Upper lobe of right lung (tissue), 1 donor: ENCODE measurements around the gene SART1. TPM values are rescaled to one million over a fixed set of nuclear protein-coding genes. Genes with fewer than 3 reads are reported as not detected.

Experiments used
- ATAC-seq: fragments of 200-7000 bp; cut with Tn5 transposase; one replicate; pipeline ENCODE4 v1.9.1; 2020; ENCODE audit warnings: mild to moderate bottlenecking, moderate library complexity
- DNase-seq: peaks from one replicate; pipeline ENCODE4 v3.0.0-alpha.2; 2020
- H3K27ac ChIP-seq: fragments of 200-600 bp; one replicate; pipeline ENCODE4 v1.8.0; 2022
- H3K27me3 ChIP-seq: fragments of 200-600 bp; one replicate; pipeline ENCODE4 v1.8.0; 2022; ENCODE audit warnings: mild to moderate bottlenecking
- H3K36me3 ChIP-seq: fragments of 200-600 bp; one replicate; pipeline ENCODE4 v1.8.0; 2022
- H3K4me1 ChIP-seq: fragments of 200-600 bp; one replicate; pipeline ENCODE4 v1.8.0; 2022
- H3K4me3 ChIP-seq: fragments of 200-600 bp; one replicate; pipeline ENCODE4 v1.8.0; 2022; ENCODE audit warnings: mild to moderate bottlenecking
- H3K9me3 ChIP-seq: fragments of 200-600 bp; one replicate; pipeline ENCODE4 v1.8.0; 2022
- CTCF ChIP-seq: fragments of 200-600 bp; IDR thresholded peaks from one replicate; pipeline ENCODE4 v1.8.0; 2022; ENCODE audit warnings: antibody characterized with exemption
- intact Hi-C: fragments of 100-400 bp; cut with DNase I; formaldehyde crosslinking; loops from one replicate; pipeline ENCODE4 v1.11.0; 2022
- total RNA-seq: library from RNA; stranded (reverse); fragmentation: NEBNext Ultra II Directional; extraction: Animal tissue kit (Norgen Biotek cat#: 25700); gene quantifications from one replicate; pipeline ENCODE4 v1.2.1, GENCODE V29; 2021
- donor health status: DM: no; HTN: yes; CAD: no; lungs with severe emphysema.

SART1 gene
- total RNA-seq, 1 donor from 2014 or later = 53.3 TPM

- Histone ChIP-seq H3K27ac (no peak overlapping the region), H3K4me1 (no peaks in the 10 kb centered on the region), H3K4me3 (no peak overlapping the region), H3K27me3 (no peaks in the 10 kb centered on the region), H3K36me3 (no peaks in the 10 kb centered on the region), H3K9me3 (no peaks in the 10 kb centered on the region)
- no peak for DNase-seq
- no peak for ATAC-seq
- no peak for TF ChIP-seq CTCF
- intact Hi-C loops = no loop called here
Observed at GRCh38 chr11:65934014-65934413, 27.5 kb upstream of the SART1 start.

GRCh38 chr11:65937766-65938165 lies 23.8 kb upstream of the SART1 start:
- TF ChIP-seq CTCF = no peak
- no peak overlapping the region for H3K4me3 ChIP-seq
- ATAC-seq = no peak
- H3K27me3 ChIP-seq = no peaks in the 10 kb centered on the region
- H3K27ac ChIP-seq = no peak overlapping the region
- no peaks in the 10 kb centered on the region for H3K9me3 ChIP-seq
- intact Hi-C loops = no loop called here
- DNase-seq = no peak
- no peaks in the 10 kb centered on the region for H3K4me1 ChIP-seq
- H3K36me3 ChIP-seq = no peaks in the 10 kb centered on the region

- TF ChIP-seq CTCF = no peak
- Histone ChIP-seq H3K27me3 (no peaks in the 10 kb centered on the region), H3K9me3 (no peaks in the 10 kb centered on the region), H3K36me3 (no peaks in the 10 kb centered on the region), H3K4me1 (no peaks in the 10 kb centered on the region), H3K4me3 (no peak overlapping the region), H3K27ac (peak overlapping the region; percentile 53)
- intact Hi-C loops = no loop called here
- ATAC-seq = peak; percentile 24
- no peak for DNase-seq
Observed at GRCh38 chr11:65941720-65942310, 19.7 kb upstream of the SART1 start.

GRCh38 chr11:65942531-65942930 lies 19.0 kb upstream of the SART1 start:
- DNase-seq = no peak
- Histone ChIP-seq H3K4me3 (no peak overlapping the region), H3K36me3 (no peaks in the 10 kb centered on the region), H3K27ac (no peak overlapping the region), H3K27me3 (no peaks in the 10 kb centered on the region), H3K4me1 (no peaks in the 10 kb centered on the region), H3K9me3 (no peaks in the 10 kb centered on the region)
- ATAC-seq = no peak
- TF ChIP-seq CTCF = no peak
- intact Hi-C loops = no loop called here

GRCh38 chr11:65944191-65944590 lies 17.3 kb upstream of the SART1 start:
- DNase-seq (no peak), ATAC-seq (no peak)
- Histone ChIP-seq H3K27ac (no peak overlapping the region), H3K4me3 (no peak overlapping the region), H3K27me3 (no peaks in the 10 kb centered on the region), H3K4me1 (no peaks in the 10 kb centered on the region), H3K36me3 (no peaks in the 10 kb centered on the region), H3K9me3 (no peaks in the 10 kb centered on the region)
- intact Hi-C loops = no loop called here
- TF ChIP-seq CTCF = no peak

- no peak overlapping the region for H3K27ac ChIP-seq
- ATAC-seq = no peak
- H3K4me1 ChIP-seq = no peaks in the 10 kb centered on the region
- no peaks in the 10 kb centered on the region for H3K36me3 ChIP-seq
- intact Hi-C loops = no loop called here
- TF ChIP-seq CTCF = no peak
- no peak for DNase-seq
- H3K27me3 ChIP-seq = no peaks in the 10 kb centered on the region
- no peaks in the 10 kb centered on the region for H3K9me3 ChIP-seq
- H3K4me3 ChIP-seq = no peak overlapping the region
Observed at GRCh38 chr11:65944767-65945166, 16.8 kb upstream of the SART1 start.
